Measurements from ENCODE around the gene NACC2.

DNA sequence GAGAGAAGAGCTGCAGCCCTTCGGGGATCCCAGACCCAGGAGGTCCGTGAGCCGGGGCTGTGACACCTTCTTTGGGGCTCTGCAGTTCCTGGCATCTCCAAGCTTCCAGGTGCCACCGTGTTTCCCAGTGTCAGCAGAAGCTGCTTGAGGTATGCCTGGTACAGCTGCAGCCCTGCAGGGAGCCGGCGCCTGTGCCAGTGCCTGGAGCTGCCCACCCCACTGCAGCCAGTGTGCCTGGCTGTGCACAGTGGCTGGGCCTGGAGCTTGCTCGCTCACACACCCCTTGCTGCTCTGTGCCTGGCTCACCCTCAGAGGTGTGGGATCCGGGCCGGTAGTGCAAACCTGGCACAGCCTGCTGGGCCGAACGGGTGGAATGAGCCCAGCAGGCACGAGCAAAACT is 65.5 kb downstream of the NACC2 start:
- TF ChIP-seq, protein P1, sequence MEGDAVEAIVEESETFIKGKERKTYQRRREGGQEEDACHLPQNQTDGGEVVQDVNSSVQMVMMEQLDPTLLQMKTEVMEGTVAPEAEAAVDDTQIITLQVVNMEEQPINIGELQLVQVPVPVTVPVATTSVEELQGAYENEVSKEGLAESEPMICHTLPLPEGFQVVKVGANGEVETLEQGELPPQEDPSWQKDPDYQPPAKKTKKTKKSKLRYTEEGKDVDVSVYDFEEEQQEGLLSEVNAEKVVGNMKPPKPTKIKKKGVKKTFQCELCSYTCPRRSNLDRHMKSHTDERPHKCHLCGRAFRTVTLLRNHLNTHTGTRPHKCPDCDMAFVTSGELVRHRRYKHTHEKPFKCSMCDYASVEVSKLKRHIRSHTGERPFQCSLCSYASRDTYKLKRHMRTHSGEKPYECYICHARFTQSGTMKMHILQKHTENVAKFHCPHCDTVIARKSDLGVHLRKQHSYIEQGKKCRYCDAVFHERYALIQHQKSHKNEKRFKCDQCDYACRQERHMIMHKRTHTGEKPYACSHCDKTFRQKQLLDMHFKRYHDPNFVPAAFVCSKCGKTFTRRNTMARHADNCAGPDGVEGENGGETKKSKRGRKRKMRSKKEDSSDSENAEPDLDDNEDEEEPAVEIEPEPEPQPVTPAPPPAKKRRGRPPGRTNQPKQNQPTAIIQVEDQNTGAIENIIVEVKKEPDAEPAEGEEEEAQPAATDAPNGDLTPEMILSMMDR (IDR thresholded peaks at IDR 0.05; ENCODE audit: low read depth, low read length) = no peak
- no peak for TF ChIP-seq EZH2phosphoT487 (IDR thresholded peaks at IDR 0.05; ENCODE audit: low read depth)

Measured in OCI-LY3 (cell line).